Fibroblast of villous mesenchyme (primary cell): Measurements from ENCODE around the gene TCN1. TPM values are rescaled to one million over a fixed set of nuclear protein-coding genes. Genes with fewer than 3 reads are reported as not detected.
"Not testable (repeated sequence)": the region's sequence is repeated elsewhere in the genome, so short reads cannot be mapped to it uniquely, and the experiment has no call there.

Experiments used
- DNase-seq: peaks from one replicate; pipeline ENCODE4 v3.0.0-alpha.2; 2010; ENCODE audit warnings: low read depth
- H3K4me3 ChIP-seq: 2 replicates; pipeline ENCODE4 v1.5.1; 2011; ENCODE audit warnings: low read depth, mild to moderate bottlenecking, low read length
- CTCF ChIP-seq: IDR thresholded peaks from 2 replicates; pipeline ENCODE4 v1.5.1; 2012; ENCODE audit warnings: low read depth, mild to moderate bottlenecking, low read length; ENCODE audit not compliant: insufficient read depth
- total RNA-seq: library from RNA; depleted of rRNA; stranded (reverse); fragments of >200 nt; gene quantifications from 2 replicates; pipeline ENCODE4 v1.2.3, GENCODE V29; 2012

TCN1 gene
- not detected in 2 replicates for total RNA-seq

GRCh38 chr11:59866397-59866796 is at the start of gene TCN1:
TCN1 (minus strand) TSS chr11:59866487; CDS start chr11:59866470, 17 bp downstream.
- TF ChIP-seq CTCF = no peak
- DNase-seq = no peak

GRCh38 chr11:59903569-59903968 is 37.3 kb upstream of the TCN1 start:
- not testable (repeated sequence) for H3K4me3 ChIP-seq, DNase-seq

More at GRCh38 chr11:59866397-59866796, at the start of gene TCN1:
- no peak within 1 kb of the TSS for H3K4me3 ChIP-seq

GRCh38 chr11:59901306-59901705 is 35.0 kb upstream of the TCN1 start:
- TF ChIP-seq CTCF = no peak
- no peak overlapping the region for H3K4me3 ChIP-seq
- DNase-seq = peak; percentile 60

- DNase-seq = no peak
- no peak for TF ChIP-seq CTCF
Measured at GRCh38 chr11:59900366-59901126, 34.3 kb upstream of the TCN1 start.

GRCh38 chr11:59899532-59899931 is 33.2 kb upstream of the TCN1 start:
- DNase-seq = no peak
- TF ChIP-seq CTCF = no peak
- no peak overlapping the region for H3K4me3 ChIP-seq

More at GRCh38 chr11:59900366-59901126, 34.3 kb upstream of the TCN1 start:
- no peak overlapping the region for H3K4me3 ChIP-seq

GRCh38 chr11:59898650-59899049 is 32.4 kb upstream of the TCN1 start:
- H3K4me3 ChIP-seq = no peak overlapping the region
- TF ChIP-seq CTCF = no peak
- no peak for DNase-seq

GRCh38 chr11:59898046-59898445 is 31.8 kb upstream of the TCN1 start:
- no peak for TF ChIP-seq CTCF

More at GRCh38 chr11:59898046-59898445, 31.8 kb upstream of the TCN1 start:
- no peak for DNase-seq
- H3K4me3 ChIP-seq = no peak overlapping the region
